ENCODE measurements around the gene ODF4. TPM values are rescaled to one million over a fixed set of nuclear protein-coding genes. Genes with fewer than 3 reads are reported as not detected.
A peak's percentile ranks its signal among the peaks of the same experiment; 100 is the strongest.

ODF4 gene
- total RNA-seq (not detected), polyA plus RNA-seq (ENCODE audit: insufficient read depth in 1 of 8, insufficient read length in 8 of 8, low replicate concordance in 1 of 8) (not detected)
- long read RNA-seq, donor 1, result 0 reads
- long read RNA-seq, donor 2, result 0 reads
- long read RNA-seq, donor 3, result 0 reads
- long read RNA-seq, donor 4, result 0 reads
- long read RNA-seq, donor 5, result 0 reads
- long read RNA-seq, donor 6, result 0 reads
- long read RNA-seq, donor 7, result 0 reads
- long read RNA-seq, donor 8, result 0 reads
- long read RNA-seq, donor 9, result 0 reads
- long read RNA-seq, donor 10, result 0 reads
- long read RNA-seq, donor 11, result 0 reads

DNA sequence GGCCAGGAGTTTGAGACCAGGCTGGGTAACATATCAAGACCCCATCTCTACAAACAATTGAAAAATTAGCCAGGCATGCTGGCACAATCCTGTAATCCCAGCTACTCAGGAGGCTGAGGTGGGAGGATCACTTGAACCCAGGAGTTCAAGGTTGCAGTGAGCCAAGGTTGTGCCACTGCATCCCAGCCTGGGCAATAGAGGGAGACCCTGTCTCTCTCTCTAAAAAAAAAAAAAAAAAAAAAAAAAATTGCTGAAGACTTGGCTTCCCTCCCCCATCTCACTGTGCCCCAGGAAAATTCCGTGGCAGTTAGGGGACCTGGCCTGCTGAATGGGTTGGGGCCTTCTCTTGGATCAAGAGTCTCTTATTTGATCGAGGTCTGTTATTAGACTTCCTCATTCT lies at the start of gene ODF4:
ODF4 (plus strand) TSS at position 301 of the 400 bp plus-strand sequence. CDS start 212 bp downstream, outside the sequence.
- WGBS (ENCODE audit: insufficient coverage), result no CpG with 5 or more reads among the region's 2 CpGs
- H3K36me3 ChIP-seq (ENCODE audit: control insufficient read depth, insufficient read depth, low read length), result no peaks in the 10 kb centered on the region
- DNase-seq, result no peak

GRCh38 chr17:8290043-8290442 lies 49.6 kb upstream of the ODF4 start:
- H3K4me1 ChIP-seq (ENCODE audit: control insufficient read depth, insufficient read depth, low read length), result peaks cover 25% of the 10 kb centered on the region
- 23% methylated on average over 2 of the region's 3 CpGs for WGBS (ENCODE audit: insufficient coverage)

More for the DNA sequence above, at the start of gene ODF4:
- Histone ChIP-seq H3K9me3 (replicated peaks; ENCODE audit: control insufficient read depth, low read depth, low read length) (no peaks in the 10 kb centered on the region), H3K4me1 (ENCODE audit: control insufficient read depth, insufficient read depth, low read length) (peaks cover 9% of the 10 kb centered on the region), H3K27ac (ENCODE audit: low read length) (no peak within 1 kb of the TSS), H3K27me3 (ENCODE audit: control insufficient read depth, insufficient read depth, low read length) (peaks cover 3% of the 10 kb centered on the region), H3K4me3 (ENCODE audit: low read length) (no peak within 1 kb of the TSS)

DNA sequence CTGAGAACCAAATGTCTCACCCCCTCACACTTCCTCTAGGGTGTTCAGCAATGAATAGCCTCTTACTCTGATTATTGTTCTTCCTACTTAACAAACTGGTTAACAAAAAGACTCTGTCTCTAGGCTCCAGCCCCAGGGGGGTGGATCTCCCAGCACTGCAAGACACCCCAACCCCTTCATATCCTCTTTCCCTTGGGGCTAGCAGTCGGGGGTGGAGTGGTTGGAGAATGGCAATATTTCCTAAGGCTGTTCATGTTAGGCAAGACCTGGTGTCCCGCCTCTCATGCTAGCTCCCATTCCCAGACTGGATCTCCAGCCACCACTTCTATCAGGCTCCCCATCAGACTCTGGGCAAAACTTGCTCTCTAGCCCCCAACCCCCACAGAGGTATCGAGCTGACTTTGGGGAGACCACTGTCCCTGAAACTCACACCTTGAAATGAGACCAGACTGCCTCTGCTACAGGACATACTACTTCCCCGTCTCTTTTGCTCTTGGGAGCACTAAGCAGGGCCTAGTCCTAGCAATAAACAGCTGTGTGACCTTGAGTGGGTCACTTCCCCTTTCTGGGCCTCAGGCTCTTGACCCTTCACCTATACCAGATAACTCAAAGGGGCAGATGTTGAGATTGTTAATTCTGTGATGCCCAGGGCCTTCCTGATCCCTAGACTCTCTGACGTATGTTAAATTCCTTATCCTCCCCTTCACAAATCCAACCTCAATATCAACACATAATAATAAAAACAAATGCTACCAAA lies 46.8 kb upstream of the ODF4 start:
- no peak overlapping the region for H3K4me3 ChIP-seq (ENCODE audit: low read length)
- no peaks in the 10 kb centered on the region for H3K9me3 ChIP-seq (replicated peaks; ENCODE audit: control insufficient read depth, low read depth, low read length)
- H3K4me1 ChIP-seq (ENCODE audit: control insufficient read depth, insufficient read depth, low read length), result peaks cover 20% of the 10 kb centered on the region
- H3K36me3 ChIP-seq (ENCODE audit: control insufficient read depth, insufficient read depth, low read length), result no peaks in the 10 kb centered on the region
- DNase-seq, result no peak
- no peak overlapping the region for H3K27ac ChIP-seq (ENCODE audit: low read length)
- no peaks in the 10 kb centered on the region for H3K27me3 ChIP-seq (ENCODE audit: control insufficient read depth, insufficient read depth, low read length)
- 64% methylated on average over 3 of the region's 5 CpGs for WGBS (ENCODE audit: insufficient coverage)

More at GRCh38 chr17:8290043-8290442, 49.6 kb upstream of the ODF4 start:
- Histone ChIP-seq H3K36me3 (ENCODE audit: control insufficient read depth, insufficient read depth, low read length) (no peaks in the 10 kb centered on the region), H3K27ac (ENCODE audit: low read length) (no peak overlapping the region), H3K9me3 (replicated peaks; ENCODE audit: control insufficient read depth, low read depth, low read length) (no peaks in the 10 kb centered on the region), H3K4me3 (ENCODE audit: low read length) (no peak overlapping the region), H3K27me3 (ENCODE audit: control insufficient read depth, insufficient read depth, low read length) (no peaks in the 10 kb centered on the region)
- no peak for DNase-seq

DNA sequence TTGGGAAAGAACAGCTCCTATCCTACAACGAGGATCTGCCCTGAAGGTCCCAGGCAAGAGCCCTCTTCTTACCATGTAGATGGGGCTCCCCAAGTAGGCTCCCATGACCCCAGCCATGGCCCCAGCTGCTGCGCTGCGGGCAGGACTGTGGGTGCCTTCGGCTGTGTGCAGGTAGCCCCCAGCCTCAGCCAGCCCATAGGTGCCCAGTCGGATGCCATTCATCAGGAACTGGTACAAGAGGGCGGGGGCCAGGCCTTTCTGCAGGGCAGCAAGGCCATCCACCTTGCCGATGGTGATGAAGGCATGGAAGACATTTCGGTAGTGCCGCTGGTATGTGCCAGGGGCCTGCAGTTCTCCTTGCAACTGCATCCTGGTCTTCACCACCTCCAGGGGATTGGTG lies 45.3 kb upstream of the ODF4 start:
- no peak overlapping the region for H3K27ac ChIP-seq (ENCODE audit: low read length)
- DNase-seq, result no peak
- H3K36me3 ChIP-seq (ENCODE audit: control insufficient read depth, insufficient read depth, low read length), result no peaks in the 10 kb centered on the region
- peaks cover 12% of the 10 kb centered on the region for H3K4me1 ChIP-seq (ENCODE audit: control insufficient read depth, insufficient read depth, low read length)
- 88% methylated on average over 7 of the region's 9 CpGs for WGBS (ENCODE audit: insufficient coverage)
- no peaks in the 10 kb centered on the region for H3K27me3 ChIP-seq (ENCODE audit: control insufficient read depth, insufficient read depth, low read length)
- H3K4me3 ChIP-seq (ENCODE audit: low read length), result no peak overlapping the region
- no peaks in the 10 kb centered on the region for H3K9me3 ChIP-seq (replicated peaks; ENCODE audit: control insufficient read depth, low read depth, low read length)

GRCh38 chr17:8294814-8295316 lies 44.8 kb upstream of the ODF4 start:
- no peak for DNase-seq
- Histone ChIP-seq H3K36me3 (ENCODE audit: control insufficient read depth, insufficient read depth, low read length) (no peaks in the 10 kb centered on the region), H3K27me3 (ENCODE audit: control insufficient read depth, insufficient read depth, low read length) (no peaks in the 10 kb centered on the region), H3K27ac (ENCODE audit: low read length) (peak overlapping the region; percentile 82), H3K4me1 (ENCODE audit: control insufficient read depth, insufficient read depth, low read length) (peaks cover 9% of the 10 kb centered on the region), H3K4me3 (ENCODE audit: low read length) (peak overlapping the region; percentile 51), H3K9me3 (replicated peaks; ENCODE audit: control insufficient read depth, low read depth, low read length) (no peaks in the 10 kb centered on the region)
- 6% methylated on average over 15 of the region's 15 CpGs for WGBS (ENCODE audit: insufficient coverage)

GRCh38 chr17:8300226-8300625 lies 39.4 kb upstream of the ODF4 start:
- 20% methylated on average over 1 of the region's 3 CpGs for WGBS (ENCODE audit: insufficient coverage)
- no peaks in the 10 kb centered on the region for H3K4me1 ChIP-seq (ENCODE audit: control insufficient read depth, insufficient read depth, low read length)
- H3K36me3 ChIP-seq (ENCODE audit: control insufficient read depth, insufficient read depth, low read length), result no peaks in the 10 kb centered on the region
- H3K27me3 ChIP-seq (ENCODE audit: control insufficient read depth, insufficient read depth, low read length), result no peaks in the 10 kb centered on the region
- no peak overlapping the region for H3K4me3 ChIP-seq (ENCODE audit: low read length)
- no peak for DNase-seq
- no peak overlapping the region for H3K27ac ChIP-seq (ENCODE audit: low read length)
- H3K9me3 ChIP-seq (replicated peaks; ENCODE audit: control insufficient read depth, low read depth, low read length), result no peaks in the 10 kb centered on the region

GRCh38 chr17:8300627-8301242 lies 38.9 kb upstream of the ODF4 start:
- peak; percentile 78 for DNase-seq
- Histone ChIP-seq H3K27me3 (ENCODE audit: control insufficient read depth, insufficient read depth, low read length) (no peaks in the 10 kb centered on the region), H3K4me3 (ENCODE audit: low read length) (no peak overlapping the region), H3K4me1 (ENCODE audit: control insufficient read depth, insufficient read depth, low read length) (no peaks in the 10 kb centered on the region), H3K36me3 (ENCODE audit: control insufficient read depth, insufficient read depth, low read length) (no peaks in the 10 kb centered on the region), H3K9me3 (replicated peaks; ENCODE audit: control insufficient read depth, low read depth, low read length) (no peaks in the 10 kb centered on the region), H3K27ac (ENCODE audit: low read length) (no peak overlapping the region)
- 0% methylated on average over 1 of the region's 8 CpGs for WGBS (ENCODE audit: insufficient coverage)

DNA sequence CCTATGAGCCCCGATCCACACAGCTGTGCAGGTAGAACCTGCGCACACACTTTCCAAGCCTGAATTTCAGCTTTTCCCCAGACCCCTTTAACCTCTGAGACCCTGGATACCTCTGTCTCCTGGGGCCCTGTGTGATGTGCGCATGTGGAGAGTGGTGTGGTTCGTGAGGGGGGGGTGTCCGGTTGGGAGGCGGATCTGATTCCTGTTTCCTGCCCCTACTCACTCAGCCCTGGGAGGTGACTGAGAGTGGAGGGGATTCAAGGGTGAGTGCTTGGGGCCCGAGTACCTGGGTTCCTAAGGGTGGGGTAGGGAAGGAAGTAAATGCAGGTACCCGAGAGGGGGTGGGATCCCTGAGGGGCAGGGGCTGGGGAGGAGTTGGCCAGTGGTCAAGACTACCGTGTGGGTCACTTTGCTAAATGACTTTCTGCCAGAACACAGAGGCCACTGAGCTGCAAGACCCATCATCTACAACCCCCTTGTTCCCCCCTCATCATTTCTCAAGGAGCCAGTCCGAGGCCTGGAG lies 29.0 kb upstream of the ODF4 start:
- Histone ChIP-seq H3K27ac (ENCODE audit: low read length) (peak overlapping the region; percentile 65), H3K36me3 (ENCODE audit: control insufficient read depth, insufficient read depth, low read length) (no peaks in the 10 kb centered on the region), H3K9me3 (replicated peaks; ENCODE audit: control insufficient read depth, low read depth, low read length) (no peaks in the 10 kb centered on the region), H3K4me3 (ENCODE audit: low read length) (peak overlapping the region; percentile 26), H3K4me1 (ENCODE audit: control insufficient read depth, insufficient read depth, low read length) (peaks cover 12% of the 10 kb centered on the region), H3K27me3 (ENCODE audit: control insufficient read depth, insufficient read depth, low read length) (peaks cover 45% of the 10 kb centered on the region)
- no peak for DNase-seq
- no CpG with 5 or more reads among the region's 10 CpGs for WGBS (ENCODE audit: insufficient coverage)

DNA sequence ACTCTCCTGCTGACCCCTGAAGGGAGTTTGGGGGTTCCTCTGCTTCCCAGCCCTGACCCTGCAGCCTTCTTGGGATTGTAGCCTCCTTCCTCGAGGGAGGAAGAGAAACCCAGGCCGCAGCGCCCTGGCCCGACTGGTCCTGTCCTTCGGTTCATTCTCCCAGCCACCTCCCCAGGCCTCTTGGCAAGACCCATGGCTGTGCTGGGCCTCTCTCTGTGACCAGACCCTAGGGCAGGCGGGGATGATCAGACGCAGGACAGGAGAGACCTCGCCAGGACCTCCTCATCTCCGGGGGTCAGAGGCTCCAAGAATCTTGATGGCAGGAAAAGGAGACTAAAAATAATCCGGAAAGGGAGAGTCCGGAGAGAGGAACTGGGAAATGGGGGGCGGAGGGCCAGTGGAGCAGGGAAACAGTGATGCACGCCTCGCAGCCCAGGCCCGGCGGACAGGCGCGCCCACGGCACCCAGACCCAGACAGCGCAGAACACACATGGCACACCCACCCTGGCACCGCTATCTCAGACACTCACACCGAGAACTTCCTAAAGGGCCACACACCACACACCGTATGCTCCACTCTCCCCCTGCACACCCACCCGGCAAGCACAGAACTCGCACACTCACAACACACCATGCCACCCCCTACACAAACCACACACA lies 28.4 kb upstream of the ODF4 start:
- H3K9me3 ChIP-seq (replicated peaks; ENCODE audit: control insufficient read depth, low read depth, low read length), result no peaks in the 10 kb centered on the region
- H3K4me3 ChIP-seq (ENCODE audit: low read length), result peak overlapping the region; percentile 26
- H3K36me3 ChIP-seq (ENCODE audit: control insufficient read depth, insufficient read depth, low read length), result no peaks in the 10 kb centered on the region
- peak overlapping the region; percentile 65 for H3K27ac ChIP-seq (ENCODE audit: low read length)
- DNase-seq, result no peak
- peaks cover 51% of the 10 kb centered on the region for H3K27me3 ChIP-seq (ENCODE audit: control insufficient read depth, insufficient read depth, low read length)
- WGBS (ENCODE audit: insufficient coverage), result 59% methylated on average over 20 of the region's 25 CpGs
- H3K4me1 ChIP-seq (ENCODE audit: control insufficient read depth, insufficient read depth, low read length), result peaks cover 13% of the 10 kb centered on the region

Data from muscle of leg (tissue), 16 donors.